ENCODE measurements around the gene TACR1.

The TACR1 gene

DNA sequence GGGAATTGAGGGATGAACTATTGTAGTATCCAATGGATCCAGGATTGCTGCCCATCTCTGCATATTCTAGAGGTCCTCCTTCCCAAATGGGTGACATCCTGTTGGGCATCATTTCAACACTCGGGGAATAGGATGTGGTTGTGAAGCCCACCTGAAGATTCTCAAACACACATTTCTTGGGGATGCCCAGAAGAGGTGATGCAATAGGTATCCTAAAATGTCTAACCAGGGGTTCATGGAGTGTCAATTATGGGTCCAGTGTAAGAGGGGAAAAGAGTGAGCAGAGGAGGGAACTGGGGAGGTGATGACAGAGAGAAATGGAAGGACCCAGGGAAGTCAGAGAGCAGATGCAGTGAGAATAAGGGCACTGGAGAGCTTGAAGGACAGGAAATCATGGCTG, 188.7 kb downstream of the TACR1 start:
- intact Hi-C loops (cut with micrococcal nuclease), result no loop called here
- no peaks in the 10 kb centered on the region for H3K4me1 Mint-ChIP-seq (ENCODE audit: low read depth)
- H3K36me3 Mint-ChIP-seq (ENCODE audit: low read depth), result no peaks in the 10 kb centered on the region
- peaks cover 1% of the 10 kb centered on the region for H3K27me3 Mint-ChIP-seq
- no peak overlapping the region for H3K27ac Mint-ChIP-seq
- H3K4me3 Mint-ChIP-seq, result no peak overlapping the region
- peaks cover 13% of the 10 kb centered on the region for H3K9me3 Mint-ChIP-seq

- peaks cover 13% of the 10 kb centered on the region for H3K9me3 Mint-ChIP-seq
- H3K27me3 Mint-ChIP-seq, result peaks cover 1% of the 10 kb centered on the region
- no peak overlapping the region for H3K27ac Mint-ChIP-seq
- no peak overlapping the region for H3K4me3 Mint-ChIP-seq
- H3K4me1 Mint-ChIP-seq (ENCODE audit: low read depth), result no peaks in the 10 kb centered on the region
- intact Hi-C loops (cut with micrococcal nuclease), result no loop called here
- H3K36me3 Mint-ChIP-seq (ENCODE audit: low read depth), result no peaks in the 10 kb centered on the region
Observed at GRCh38 chr2:75007819-75008218, 191.5 kb downstream of the TACR1 start.

DNA sequence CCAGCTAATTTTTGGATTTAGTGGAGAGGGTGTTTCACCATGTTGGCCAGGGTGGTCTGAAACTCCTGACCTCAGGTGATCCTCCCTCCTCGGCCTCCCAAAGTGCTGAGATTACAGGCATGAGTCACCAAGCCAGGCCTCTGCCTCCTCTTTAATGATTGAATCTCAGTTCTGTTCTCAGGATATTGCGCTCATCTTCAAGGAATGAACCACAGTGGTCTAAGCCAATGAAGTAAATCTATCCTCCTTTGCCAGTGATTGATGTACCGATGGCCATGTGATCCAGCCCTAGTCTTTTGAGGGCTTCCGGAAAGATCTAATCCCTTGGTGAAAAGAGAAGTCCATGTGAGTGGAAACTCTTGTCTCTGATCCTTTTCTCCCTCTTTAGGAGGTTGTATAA, 192.3 kb downstream of the TACR1 start:
- H3K4me1 Mint-ChIP-seq (ENCODE audit: low read depth), result no peaks in the 10 kb centered on the region
- H3K27ac Mint-ChIP-seq, result no peak overlapping the region
- H3K36me3 Mint-ChIP-seq (ENCODE audit: low read depth), result no peaks in the 10 kb centered on the region
- intact Hi-C loops (cut with micrococcal nuclease), result no loop called here
- no peaks in the 10 kb centered on the region for H3K27me3 Mint-ChIP-seq
- H3K9me3 Mint-ChIP-seq, result peaks cover 13% of the 10 kb centered on the region
- no peak overlapping the region for H3K4me3 Mint-ChIP-seq

DNA sequence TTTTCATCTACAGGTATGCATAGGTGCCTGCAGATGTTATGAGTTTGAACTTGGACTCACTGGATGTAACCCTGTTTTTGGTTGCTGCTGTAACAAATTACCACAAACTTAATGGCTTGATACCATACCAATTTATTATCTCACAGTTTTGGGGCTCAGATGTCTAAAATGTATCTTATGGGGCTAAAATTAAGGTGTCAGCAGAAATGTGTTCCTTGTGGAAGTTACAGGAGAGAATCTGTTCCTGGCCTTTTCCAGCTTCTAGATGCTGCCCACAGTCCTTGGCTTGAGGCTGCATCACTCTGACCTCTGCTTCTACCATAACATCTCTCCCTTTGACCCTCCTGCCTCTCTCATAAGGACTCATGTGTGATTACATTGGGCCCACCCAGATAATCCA, 193.3 kb downstream of the TACR1 start:
- Mint-ChIP-seq H3K36me3 (ENCODE audit: low read depth) (no peaks in the 10 kb centered on the region), H3K4me1 (ENCODE audit: low read depth) (no peaks in the 10 kb centered on the region), H3K27me3 (no peaks in the 10 kb centered on the region), H3K4me3 (no peak overlapping the region), H3K27ac (no peak overlapping the region), H3K9me3 (peaks cover 13% of the 10 kb centered on the region)
- intact Hi-C loops (cut with micrococcal nuclease), result no loop called here

DNA sequence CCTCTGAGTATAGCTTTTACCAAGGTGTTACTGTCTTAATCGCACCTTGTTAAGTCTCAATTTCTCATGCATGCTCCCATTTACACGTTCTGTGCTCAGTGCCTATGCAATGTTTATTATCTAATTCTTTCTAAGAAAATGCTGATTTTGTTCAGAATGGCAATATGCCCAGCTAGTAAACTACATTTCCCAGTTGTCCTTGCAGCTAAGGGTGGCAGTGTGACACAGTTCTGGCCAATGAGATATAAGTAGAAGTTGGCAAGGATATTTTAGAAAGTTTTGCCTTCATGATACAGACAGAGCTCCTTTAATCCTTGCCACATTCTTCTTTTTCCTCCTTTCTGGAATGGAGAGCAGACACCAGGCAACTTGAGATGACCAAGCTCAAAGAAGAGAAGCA, 195.5 kb downstream of the TACR1 start:
- H3K36me3 Mint-ChIP-seq (ENCODE audit: low read depth), result peaks cover under 1% of the 10 kb centered on the region
- H3K27me3 Mint-ChIP-seq, result no peaks in the 10 kb centered on the region

GRCh38 chr2:75003276-75003675, 196.0 kb downstream of the TACR1 start:
- Mint-ChIP-seq H3K27ac (no peak overlapping the region), H3K4me3 (no peak overlapping the region), H3K27me3 (no peaks in the 10 kb centered on the region), H3K36me3 (ENCODE audit: low read depth) (peaks cover 5% of the 10 kb centered on the region), H3K4me1 (ENCODE audit: low read depth) (no peaks in the 10 kb centered on the region), H3K9me3 (peaks cover 13% of the 10 kb centered on the region)
- intact Hi-C loops (cut with micrococcal nuclease), result no loop called here

More for the DNA sequence above, 195.5 kb downstream of the TACR1 start:
- H3K27ac Mint-ChIP-seq, result no peak overlapping the region
- H3K4me3 Mint-ChIP-seq, result no peak overlapping the region
- intact Hi-C loops (cut with micrococcal nuclease), result no loop called here
- H3K9me3 Mint-ChIP-seq, result peaks cover 13% of the 10 kb centered on the region
- no peaks in the 10 kb centered on the region for H3K4me1 Mint-ChIP-seq (ENCODE audit: low read depth)

DNA sequence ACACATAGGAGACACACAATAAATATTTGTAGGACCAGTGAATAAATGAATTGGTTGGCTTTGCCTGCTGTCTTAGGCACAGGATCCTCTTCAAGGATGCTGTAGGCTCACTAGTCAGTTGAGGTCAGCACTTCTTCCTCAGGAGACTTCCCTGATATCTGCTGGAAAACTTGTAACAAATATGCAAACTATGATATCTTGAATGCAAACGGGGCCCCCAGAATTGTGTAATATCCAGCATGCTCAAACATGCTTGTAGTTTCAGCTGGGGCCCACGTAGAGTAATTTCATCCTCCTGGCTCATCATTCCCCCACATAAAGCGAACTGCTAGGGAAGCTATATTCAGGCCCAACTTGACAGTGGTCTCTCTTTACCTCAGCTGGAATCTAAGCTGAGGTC, 197.3 kb downstream of the TACR1 start:
- intact Hi-C loops (cut with micrococcal nuclease), result no loop called here
- Mint-ChIP-seq H3K9me3 (peaks cover 12% of the 10 kb centered on the region), H3K4me3 (no peak overlapping the region), H3K27ac (no peak overlapping the region), H3K36me3 (ENCODE audit: low read depth) (peaks cover 6% of the 10 kb centered on the region), H3K4me1 (ENCODE audit: low read depth) (no peaks in the 10 kb centered on the region), H3K27me3 (no peaks in the 10 kb centered on the region)

DNA sequence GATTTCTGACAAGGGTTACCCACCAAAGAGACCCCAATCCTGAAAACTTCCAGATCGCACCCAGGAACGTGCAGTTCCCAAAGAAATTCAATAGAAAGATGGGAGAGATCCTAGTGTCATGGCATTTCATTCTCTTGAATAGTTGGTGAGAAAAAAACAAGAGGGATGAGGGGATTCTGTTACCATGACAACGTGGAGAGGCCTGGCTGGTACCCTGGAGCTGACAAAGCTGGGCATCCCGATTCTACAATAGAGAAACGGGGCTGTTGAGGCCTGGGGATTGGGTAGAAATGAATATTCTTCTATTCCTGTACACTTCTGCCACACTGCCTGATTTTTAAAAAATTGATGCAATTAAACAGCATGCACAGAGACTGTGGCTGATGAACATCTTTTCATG, 199.9 kb downstream of the TACR1 start:
- no peaks in the 10 kb centered on the region for H3K4me1 Mint-ChIP-seq (ENCODE audit: low read depth)
- peaks cover 6% of the 10 kb centered on the region for H3K36me3 Mint-ChIP-seq (ENCODE audit: low read depth)
- no peaks in the 10 kb centered on the region for H3K9me3 Mint-ChIP-seq
- intact Hi-C loops (cut with micrococcal nuclease), result no loop called here
- H3K4me3 Mint-ChIP-seq, result no peak overlapping the region
- H3K27me3 Mint-ChIP-seq, result no peaks in the 10 kb centered on the region
- H3K27ac Mint-ChIP-seq, result no peak overlapping the region
